Endodermal cell (in vitro differentiated cells): Measurements from ENCODE around the gene UTP15. TPM values are rescaled to one million over a fixed set of nuclear protein-coding genes. Genes with fewer than 3 reads are reported as not detected.

Experiments
- DNase-seq: peaks from one replicate; pipeline ENCODE4 v3.0.0-alpha.2; 2017
- H3K27ac ChIP-seq: 2 replicates; pipeline ENCODE4 v1.5.1; 2013; ENCODE audit warnings: mild to moderate bottlenecking, low read depth, low read length, moderate library complexity
- H3K27me3 ChIP-seq: 2 replicates; pipeline ENCODE4 v1.6.1; 2013; ENCODE audit warnings: mild to moderate bottlenecking, low read length, moderate library complexity; ENCODE audit not compliant: insufficient read depth, control insufficient read depth, poor library complexity, severe bottlenecking
- H3K36me3 ChIP-seq: 2 replicates; pipeline ENCODE4 v1.7.0; 2013; ENCODE audit warnings: mild to moderate bottlenecking, low read length, moderate library complexity; ENCODE audit not compliant: control insufficient read depth, insufficient read depth
- H3K4me1 ChIP-seq: one replicate; pipeline ENCODE4 v1.7.0; 2013; ENCODE audit warnings: low read length; ENCODE audit not compliant: control insufficient read depth, insufficient read depth
- H3K4me3 ChIP-seq: 2 replicates; pipeline ENCODE4 v1.5.1; 2013; ENCODE audit warnings: mild to moderate bottlenecking, low read length, moderate library complexity
- H3K9ac ChIP-seq: 2 replicates; pipeline ENCODE4 v1.6.1; 2013; ENCODE audit warnings: mild to moderate bottlenecking, low read length, moderate library complexity; ENCODE audit not compliant: poor library complexity, severe bottlenecking; ENCODE audit errors: extremely low read depth
- H3K9me3 ChIP-seq: 2 replicates; pipeline ENCODE4 v1.6.1; 2013; ENCODE audit warnings: mild to moderate bottlenecking, low read length, moderate library complexity; ENCODE audit not compliant: control insufficient read depth
- H3K27ac Mint-ChIP-seq: 2 replicates; pipeline ENCODE4 v1.8.0; 2020; ENCODE audit warnings: mixed read lengths
- H3K27me3 Mint-ChIP-seq: 2 replicates; pipeline ENCODE4 v1.8.0; 2021; ENCODE audit warnings: mild to moderate bottlenecking, mixed read lengths; ENCODE audit not compliant: insufficient read depth
- H3K36me3 Mint-ChIP-seq: 2 replicates; pipeline ENCODE4 v1.8.0; 2020; ENCODE audit warnings: low read depth, mixed read lengths
- H3K4me1 Mint-ChIP-seq: 2 replicates; pipeline ENCODE4 v1.8.0; 2020; ENCODE audit warnings: mixed read lengths
- H3K4me3 Mint-ChIP-seq: 2 replicates; pipeline ENCODE4 v1.8.0; 2020; ENCODE audit warnings: mild to moderate bottlenecking, moderate library complexity, mixed read lengths
- H3K9me3 Mint-ChIP-seq: 2 replicates; pipeline ENCODE4 v1.8.0; 2020; ENCODE audit warnings: mild to moderate bottlenecking, mixed read lengths
- CTCF ChIP-seq: fragments of 200-600 bp; sonication (generic); conservative IDR thresholded peaks from 2 replicates; pipeline ENCODE4 v1.5.0; 2021; ENCODE audit warnings: antibody characterized with exemption, mild to moderate bottlenecking
- WGBS, 2 experiments: methylation state at CpG; one replicate each; pipeline versions ENCODE4 v1.1.5 to v1.1.7; 2013; ENCODE audit warnings: missing lambda C conversion rate in 2 of 2, mixed read lengths in 1 of 2; ENCODE audit not compliant: insufficient coverage in 1 of 2, insufficient read length in 1 of 2; 5-methylcytosine and 5-hydroxymethylcytosine counted together
- total RNA-seq, 2 donors: library from RNA; stranded (reverse); fragmentation: NEBNext Ultra II Directional in 1 of 2; extraction: Animal tissue kit (Norgen Biotek cat#: 25700) in 1 of 2; gene quantifications; 2 replicates in 1 of 2; 3 replicates in 1 of 2; pipeline ENCODE4 v1.2.1, GENCODE V29; 2021

The UTP15 gene
- total RNA-seq, 2 donors from 2014 or later, result 24.7 to 28.3 TPM

GRCh38 chr5:73532195-73532594 is 33.3 kb upstream of the UTP15 start:
- H3K9me3 ChIP-seq, result peaks cover 56% of the 10 kb centered on the region
- H3K27ac Mint-ChIP-seq, result no peak overlapping the region
- no peaks in the 10 kb centered on the region for H3K36me3 ChIP-seq
- H3K27ac ChIP-seq, result no peak overlapping the region
- H3K4me1 Mint-ChIP-seq, result no peaks in the 10 kb centered on the region
- WGBS, 2 experiments, result 88 to 93% methylated on average over 3 to 5 of the region's 5 CpGs
- peaks cover 2% of the 10 kb centered on the region for H3K27me3 Mint-ChIP-seq
- no peak overlapping the region for H3K4me3 Mint-ChIP-seq
- DNase-seq, result no peak
- peaks cover 49% of the 10 kb centered on the region for H3K9me3 Mint-ChIP-seq
- H3K9ac ChIP-seq, result no peak overlapping the region
- no peaks in the 10 kb centered on the region for H3K4me1 ChIP-seq
- H3K36me3 Mint-ChIP-seq, result peaks cover 5% of the 10 kb centered on the region
- no peaks in the 10 kb centered on the region for H3K27me3 ChIP-seq
- no peak for TF ChIP-seq CTCF
- peak overlapping the region; percentile 74 for H3K4me3 ChIP-seq

- no peak for TF ChIP-seq CTCF
Measured at GRCh38 chr5:73534011-73534644, 31.4 kb upstream of the UTP15 start.

GRCh38 chr5:73534971-73535370 is 30.6 kb upstream of the UTP15 start:
- H3K36me3 ChIP-seq, result no peaks in the 10 kb centered on the region
- TF ChIP-seq CTCF, result no peak
- no peaks in the 10 kb centered on the region for H3K4me1 Mint-ChIP-seq
- peak overlapping the region; percentile 74 for H3K4me3 ChIP-seq
- peaks cover 49% of the 10 kb centered on the region for H3K9me3 Mint-ChIP-seq
- peaks cover 5% of the 10 kb centered on the region for H3K36me3 Mint-ChIP-seq
- peaks cover 4% of the 10 kb centered on the region for H3K27me3 Mint-ChIP-seq
- no peaks in the 10 kb centered on the region for H3K4me1 ChIP-seq
- DNase-seq, result no peak
- H3K27me3 ChIP-seq, result no peaks in the 10 kb centered on the region
- no peak overlapping the region for H3K27ac ChIP-seq
- WGBS, 2 experiments, result 92 to 100% methylated on average over 1 to 2 of the region's 2 CpGs
- no peak overlapping the region for H3K27ac Mint-ChIP-seq
- no peak overlapping the region for H3K9ac ChIP-seq
- peaks cover 56% of the 10 kb centered on the region for H3K9me3 ChIP-seq
- no peak overlapping the region for H3K4me3 Mint-ChIP-seq

More at GRCh38 chr5:73534011-73534644, 31.4 kb upstream of the UTP15 start:
- H3K36me3 Mint-ChIP-seq, result peaks cover 5% of the 10 kb centered on the region
- Histone ChIP-seq H3K27ac (no peak overlapping the region), H3K9me3 (peaks cover 56% of the 10 kb centered on the region), H3K4me3 (peak overlapping the region; percentile 74), H3K9ac (no peak overlapping the region), H3K36me3 (no peaks in the 10 kb centered on the region), H3K4me1 (no peaks in the 10 kb centered on the region), H3K27me3 (no peaks in the 10 kb centered on the region)
- H3K4me1 Mint-ChIP-seq, result no peaks in the 10 kb centered on the region
- H3K27me3 Mint-ChIP-seq, result peaks cover 4% of the 10 kb centered on the region
- DNase-seq, result no peak
- 91 to 94% methylated on average over 4 to 5 of the region's 5 CpGs for WGBS, 2 experiments
- H3K9me3 Mint-ChIP-seq, result peaks cover 49% of the 10 kb centered on the region
- H3K27ac Mint-ChIP-seq, result no peak overlapping the region
- no peak overlapping the region for H3K4me3 Mint-ChIP-seq
